ACHN (cell line): ENCODE measurements around the gene SMOC2.

Experiments
- DNase-seq: peaks from one replicate; pipeline ENCODE4 v3.0.0-alpha.2; 2015
- in situ Hi-C: cut with HindIII; loops from 2 replicates; pipeline ENCODE4 v1.10.0; 2017; ENCODE audit warnings: low sequenced_read_pairs, low pct_ligation_motif_present, low pct_unique_long_range_greater_than_20kb

Gene SMOC2

GRCh38 chr6:168499045-168499650 lies 58.2 kb downstream of the SMOC2 start:
- in situ Hi-C loops: no loop called here
- no peak for DNase-seq

DNA sequence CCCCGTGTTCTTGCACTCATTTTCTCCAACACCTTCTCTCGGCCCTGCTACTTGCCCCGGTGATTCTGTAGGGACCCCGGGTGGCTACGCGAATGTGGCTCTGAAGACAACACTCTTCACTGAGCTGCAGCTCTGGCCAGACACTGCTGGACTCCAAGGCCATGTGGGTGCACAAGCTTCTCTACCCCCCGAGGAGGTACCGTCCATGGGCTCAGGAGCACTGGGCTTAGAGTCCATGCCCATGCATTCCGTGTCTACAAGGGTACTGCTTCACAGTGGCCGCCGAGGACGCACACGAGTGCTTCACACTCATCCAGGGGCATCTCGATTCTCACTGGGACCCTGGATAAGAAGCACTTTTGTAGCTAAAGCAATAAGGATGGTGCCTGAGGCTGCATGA lies 59.5 kb downstream of the SMOC2 start:
- no peak for DNase-seq
- in situ Hi-C loops: no loop called here

DNA sequence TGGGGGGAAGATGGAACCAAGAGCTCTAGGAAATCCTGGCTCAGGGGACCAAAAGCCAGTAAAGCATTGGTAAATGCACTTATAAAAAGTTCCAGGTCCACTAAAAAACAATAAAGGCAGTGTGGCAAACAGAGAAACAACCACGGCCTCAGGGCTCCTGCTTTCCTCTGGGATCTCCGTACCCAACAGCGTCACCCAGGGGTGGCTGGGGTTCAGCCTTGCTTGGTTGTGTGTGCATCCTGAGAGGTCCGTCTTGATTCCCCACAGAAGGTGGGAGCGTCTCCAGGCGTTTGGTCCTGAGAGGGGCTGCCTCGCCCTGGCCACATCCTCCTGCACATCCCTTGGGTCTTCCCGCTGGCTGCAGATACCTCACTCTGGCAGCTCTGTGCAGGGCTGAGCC lies 60.6 kb downstream of the SMOC2 start:
- in situ Hi-C loops: no loop called here
- no peak for DNase-seq

GRCh38 chr6:168504366-168504765 lies 63.4 kb downstream of the SMOC2 start:
- in situ Hi-C loops: no loop called here
- no peak for DNase-seq

GRCh38 chr6:168506460-168506859 lies 65.5 kb downstream of the SMOC2 start:
- no peak for DNase-seq
- in situ Hi-C loops: no loop called here

DNA sequence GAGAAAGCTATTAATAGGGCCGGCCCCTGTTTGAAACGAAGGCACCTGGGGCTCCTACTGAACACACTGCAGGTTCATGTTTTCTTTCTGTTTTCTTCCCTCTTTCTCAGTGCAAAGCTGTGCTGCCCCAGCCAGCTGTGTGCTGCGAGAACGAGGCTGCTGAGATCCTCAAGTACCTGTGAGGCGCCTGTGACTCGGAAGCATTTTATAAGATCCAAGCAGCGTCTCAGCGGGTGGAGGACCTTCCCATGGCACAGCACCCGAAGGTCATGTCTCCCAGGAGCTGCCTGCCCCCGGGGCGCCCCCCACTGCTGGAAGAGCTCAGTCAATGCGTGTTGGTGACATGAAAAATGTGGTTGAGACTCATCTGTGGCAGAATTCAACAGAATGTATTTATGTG lies 66.3 kb downstream of the SMOC2 start:
- in situ Hi-C loops: no loop called here
- no peak for DNase-seq

- in situ Hi-C loops: no loop called here
- no peak for DNase-seq
Observed at GRCh38 chr6:168507730-168508129, 66.7 kb downstream of the SMOC2 start.

DNA sequence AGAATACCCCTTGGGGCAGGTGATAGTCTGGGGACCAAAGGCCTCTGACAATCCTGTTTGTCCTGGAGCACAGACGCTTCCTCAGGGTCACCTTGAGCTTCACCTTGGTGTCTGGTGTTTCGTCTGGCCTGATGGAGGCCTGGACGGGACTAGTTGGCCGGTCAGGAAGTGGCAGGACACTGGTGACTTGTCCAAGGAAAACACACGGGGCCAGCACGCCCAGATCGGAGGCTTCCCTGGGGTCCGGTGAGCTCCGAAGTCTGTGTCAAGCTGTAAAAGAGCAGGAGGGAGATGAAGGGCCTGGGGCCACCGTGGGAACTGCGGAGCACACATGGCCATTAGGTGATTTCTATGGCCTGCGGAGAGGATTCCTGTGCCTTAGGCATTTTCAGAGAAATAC lies 67.9 kb downstream of the SMOC2 start:
- in situ Hi-C loops: no loop called here
- DNase-seq: no peak

DNA sequence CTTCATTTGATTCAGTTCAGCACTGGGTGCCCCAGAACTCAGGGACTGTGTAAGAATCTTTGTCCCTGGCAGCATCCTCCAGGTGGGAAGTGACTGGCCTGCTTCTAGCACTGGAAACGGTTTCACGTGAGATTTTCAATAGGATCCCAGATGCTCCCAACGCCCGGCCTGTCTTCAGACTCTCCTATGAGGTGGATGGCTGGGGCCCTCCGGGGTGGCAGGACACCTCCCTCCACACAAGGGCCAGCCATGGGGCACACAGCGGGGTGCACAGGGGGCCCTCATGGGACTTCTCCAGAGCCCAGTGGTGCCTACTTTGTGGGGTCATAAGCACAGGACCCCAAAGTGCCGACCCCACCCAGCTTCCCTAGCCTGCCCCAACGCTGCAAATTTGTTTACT lies 72.8 kb downstream of the SMOC2 start:
- in situ Hi-C loops: no loop called here
- no peak for DNase-seq

- DNase-seq: no peak
- in situ Hi-C loops: no loop called here
Observed at GRCh38 chr6:168514216-168514615, 73.2 kb downstream of the SMOC2 start.

- DNase-seq: no peak
- in situ Hi-C loops: no loop called here
Observed at GRCh38 chr6:168515376-168515775, 74.4 kb downstream of the SMOC2 start.

DNA sequence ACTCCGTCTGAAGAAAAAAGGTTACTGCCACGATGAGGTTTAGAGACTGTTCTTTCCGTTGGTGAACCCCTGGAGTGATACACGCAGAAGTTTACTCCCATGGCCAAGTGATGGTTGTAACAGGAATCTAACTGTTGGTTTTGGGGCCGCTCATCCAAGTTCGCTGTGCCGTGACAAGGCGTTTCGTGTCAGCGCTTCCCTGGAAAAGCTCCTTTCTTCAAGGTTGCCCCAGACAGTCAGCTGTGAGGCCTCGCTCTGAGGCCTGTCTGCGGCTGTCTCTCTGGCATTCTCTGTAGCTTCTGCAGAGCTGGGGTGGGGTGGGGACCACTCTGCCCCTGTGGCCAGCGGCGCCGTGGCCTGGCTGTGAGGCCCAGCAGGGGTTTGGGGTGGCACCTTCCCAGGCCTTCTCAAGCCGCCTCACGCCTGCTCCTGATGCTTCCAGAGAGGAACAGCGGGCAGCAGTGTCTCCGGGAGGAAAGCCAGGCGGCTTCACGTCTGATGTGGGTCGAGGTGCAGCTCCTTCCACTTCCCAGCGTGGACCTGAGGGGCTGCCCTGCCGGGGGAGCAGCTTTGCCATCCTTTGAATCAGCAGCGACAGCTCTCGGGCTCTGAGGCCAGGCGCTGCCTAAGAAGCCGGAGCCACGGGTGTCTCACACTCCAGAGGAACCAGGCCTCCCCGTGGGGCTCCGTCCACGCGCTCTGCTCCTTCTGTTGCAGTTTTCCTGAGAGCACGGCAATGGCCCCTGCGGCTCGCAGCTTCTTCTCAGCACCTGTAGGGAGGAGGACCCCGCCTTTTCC lies 76.2 kb downstream of the SMOC2 start:
- DNase-seq: no peak
- in situ Hi-C loops: no loop called here

DNA sequence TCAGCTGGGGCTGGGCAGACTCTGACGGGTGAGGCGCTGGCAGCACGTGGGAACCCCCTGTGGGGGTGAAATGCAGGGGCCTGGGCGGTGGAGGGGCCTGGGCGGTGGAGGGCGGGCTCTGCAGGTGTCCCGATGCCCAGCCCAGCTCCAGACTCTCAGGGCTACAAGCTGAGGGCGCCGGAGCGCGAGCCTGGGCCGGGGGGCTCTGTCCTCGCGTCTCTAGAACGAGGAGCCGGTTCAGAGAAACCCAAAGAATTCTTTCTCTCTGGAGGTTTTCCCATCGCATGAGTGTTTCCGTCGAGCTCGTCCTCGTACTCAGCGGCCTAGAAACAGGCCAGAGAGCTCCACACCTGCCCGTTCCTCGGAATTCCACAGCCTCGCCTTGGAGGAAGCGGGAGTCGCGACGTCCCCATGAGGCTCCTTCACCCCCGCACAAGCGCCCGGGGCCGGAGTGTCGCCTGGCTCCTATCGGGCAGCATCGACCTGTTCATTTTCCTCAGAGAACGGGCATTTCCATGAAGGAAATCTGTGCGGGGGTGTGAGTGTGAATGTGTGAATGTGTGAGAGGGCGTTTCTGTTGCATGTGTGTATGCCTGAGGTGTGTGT lies 76.9 kb downstream of the SMOC2 start:
- in situ Hi-C loops: no loop called here
- DNase-seq: no peak

- in situ Hi-C loops: no loop called here
- DNase-seq: no peak
Observed at GRCh38 chr6:168518348-168518745, 77.4 kb downstream of the SMOC2 start.

DNA sequence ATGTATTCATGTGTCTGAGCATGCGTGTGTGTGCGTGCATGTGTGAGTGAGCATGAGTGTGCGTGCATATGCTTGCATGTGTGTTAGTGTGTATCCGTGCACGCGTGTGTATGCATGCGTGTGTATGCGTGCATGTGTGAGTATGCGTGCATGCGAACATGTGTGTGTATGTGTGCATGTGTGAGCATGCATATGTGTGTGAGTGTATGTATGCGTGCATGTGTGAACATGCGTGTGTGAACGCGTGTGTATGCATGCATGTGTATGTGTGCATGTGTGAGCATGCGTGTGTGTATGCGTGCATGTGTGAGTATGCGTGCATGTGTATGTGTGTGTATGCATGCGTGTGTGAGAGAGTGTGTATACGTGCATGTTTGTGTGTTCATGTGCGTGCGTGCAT lies 77.9 kb downstream of the SMOC2 start:
- in situ Hi-C loops: no loop called here
- DNase-seq: no peak

- no peak for DNase-seq
- in situ Hi-C loops: no loop called here
Observed at GRCh38 chr6:168520233-168520632, 79.2 kb downstream of the SMOC2 start.

DNA sequence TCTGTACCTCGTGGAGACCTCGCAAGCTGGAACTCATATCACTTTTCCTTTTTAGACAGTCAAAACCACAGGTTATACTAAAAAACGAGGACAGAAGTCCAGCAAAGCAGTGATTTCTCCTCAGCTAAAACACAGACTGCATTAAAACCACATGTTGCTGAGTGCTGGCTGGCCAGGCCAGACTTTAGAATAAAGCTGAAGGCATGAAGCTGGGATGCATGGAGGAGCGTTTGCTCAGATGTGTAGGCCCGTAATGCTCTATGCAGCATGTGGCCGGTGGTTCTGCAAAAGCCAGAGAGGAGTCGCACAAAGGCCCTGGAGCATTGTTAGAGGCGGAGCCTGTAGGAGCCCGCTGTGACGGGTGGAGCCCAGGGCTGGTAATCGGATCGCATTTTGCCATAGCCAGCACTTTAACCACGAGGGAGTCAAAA lies 83.6 kb downstream of the SMOC2 start:
- in situ Hi-C loops: no loop called here
- no peak for DNase-seq

DNA sequence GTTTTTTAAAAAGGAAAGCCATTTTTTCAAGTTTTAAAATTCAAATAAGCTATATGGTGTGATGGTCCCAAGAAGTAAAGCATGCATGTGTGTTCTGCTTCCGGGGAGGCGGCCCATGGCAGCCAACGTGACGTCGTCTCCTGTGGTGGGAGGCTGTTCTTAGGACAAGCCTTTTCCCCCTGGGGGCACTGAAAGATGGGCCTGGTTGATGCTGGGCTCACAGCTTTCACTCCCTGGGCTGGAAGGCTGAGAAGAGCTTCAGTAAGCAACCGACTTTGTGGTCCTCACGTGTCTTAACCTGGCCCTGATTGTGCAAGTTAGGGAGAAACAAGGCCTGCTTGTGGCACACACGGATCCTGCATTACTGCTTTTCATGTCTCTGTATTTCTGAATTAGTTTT lies 84.1 kb downstream of the SMOC2 start:
- in situ Hi-C loops: no loop called here
- DNase-seq: no peak

GRCh38 chr6:168525926-168526630 lies 85.1 kb downstream of the SMOC2 start:
- no peak for DNase-seq
- in situ Hi-C loops: no loop called here
